GM12878 (cell line): ENCODE results near the gene EFNB2. TPM values are rescaled to one million over a fixed set of nuclear protein-coding genes. Genes with fewer than 3 reads are reported as not detected.

Experiments used
- ATAC-seq: fragments of 200-7000 bp; cut with Tn5 transposase; 3 replicates; pipeline ENCODE4 v1.9.1; 2020; ENCODE audit warnings: mild to moderate bottlenecking, moderate library complexity
- BruUV-seq: library from RNA; stranded (reverse); fragments of 400-500 nt; replicated peaks from 2 replicates; lab custom pipeline; 2021; lab: Mats Ljungman, UMichigan
- CTCF ChIA-PET: fragments of 300-600 bp; sonication (Branson Sonifier 250); formaldehyde crosslinking; extraction: SDS; loops from one replicate; lab custom pipeline; 2021; ENCODE audit warnings: inconsistent platforms; lab: Yijun Ruan, JAX
- POLR2A ChIA-PET: fragments of 350-600 bp; formaldehyde crosslinking; extraction: SDS; loops from one replicate; lab custom pipeline; 2021; ENCODE audit warnings: inconsistent platforms; lab: Charles Lee
- RAD21 ChIA-PET: fragments of 300-600 bp; sonication (Branson Sonifier 250); formaldehyde crosslinking; loops from one replicate; lab custom pipeline; 2023; ENCODE audit warnings: antibody characterized with exemption; ENCODE audit not compliant: unreplicated experiment; lab: Charles Lee
- SMC1A ChIA-PET: fragments of 300-600 bp; sonication (Branson Sonifier 250); formaldehyde crosslinking; loops from one replicate; lab custom pipeline; 2023; ENCODE audit not compliant: unreplicated experiment, uncharacterized antibody; lab: Charles Lee
- DNase-seq: peaks from one replicate; pipeline ENCODE4 v3.0.0-alpha.2; 2011; ENCODE audit warnings: low read depth, low spot score
- FAIRE-seq: peaks from 3 replicates; lab custom pipeline; 2011; peaks lifted over from hg19 to GRCh38; lab: Jason Lieb, UNC
- H2AFZ ChIP-seq: 2 replicates; pipeline ENCODE4 v1.6.0; 2011; ENCODE audit warnings: low read depth, low read length, control low read depth; ENCODE audit not compliant: control insufficient read depth
- H3K27ac ChIP-seq: 2 replicates; pipeline ENCODE4 v1.5.1; 2011; ENCODE audit warnings: control low read depth; ENCODE audit not compliant: control insufficient read depth, insufficient read depth
- H3K27me3 ChIP-seq, 2 experiments: replicated peaks in 1 of 2; 2 replicates each; pipeline versions ENCODE4 v1.6.0 to v1.6.1; 2011; ENCODE audit warnings: low read length in 1 of 2; ENCODE audit not compliant: control insufficient read depth in 2 of 2, insufficient read depth in 2 of 2
- H3K36me3 ChIP-seq, 2 experiments: 2 replicates each; pipeline ENCODE4 v1.5.1; 2011; ENCODE audit warnings: low read length in 1 of 2; ENCODE audit not compliant: control insufficient read depth in 2 of 2, insufficient read depth in 2 of 2
- H3K4me1 ChIP-seq: 2 replicates; pipeline ENCODE4 v1.6.1; 2011; ENCODE audit warnings: mild to moderate bottlenecking, low read length, moderate library complexity, mixed read lengths; ENCODE audit not compliant: control insufficient read depth, insufficient read depth
- H3K4me2 ChIP-seq: 2 replicates; pipeline ENCODE4 v1.6.0; 2011; ENCODE audit warnings: control low read depth; ENCODE audit not compliant: control insufficient read depth, insufficient read depth
- H3K4me3 ChIP-seq: fragments of 200-600 bp; sonication (generic); 2 replicates; pipeline ENCODE4 v1.5.1; 2016
- H3K79me2 ChIP-seq: 2 replicates; pipeline ENCODE4 v1.6.0; 2011; ENCODE audit warnings: low read length; ENCODE audit not compliant: control insufficient read depth, insufficient read depth
- H3K9ac ChIP-seq: 2 replicates; pipeline ENCODE4 v1.8.0; 2011; ENCODE audit warnings: low read length, control low read depth, mixed read lengths; ENCODE audit not compliant: control insufficient read depth, insufficient read depth
- H3K9me3 ChIP-seq: replicated peaks from 3 replicates; pipeline ENCODE4 v1.5.1; 2011; ENCODE audit warnings: mild to moderate bottlenecking, low read length; ENCODE audit not compliant: control insufficient read depth, insufficient read depth
- H4K20me1 ChIP-seq: 2 replicates; pipeline ENCODE4 v1.6.0; 2011; ENCODE audit not compliant: control insufficient read depth, insufficient read depth
- ATF2 ChIP-seq: IDR thresholded peaks from 2 replicates; pipeline ENCODE4 v1.6.1; 2012; ENCODE audit warnings: low read length, inconsistent platforms
- BCL3 ChIP-seq: IDR thresholded peaks from 2 replicates; pipeline ENCODE4 v1.6.1; 2011; ENCODE audit warnings: borderline replicate concordance, low read depth, mild to moderate bottlenecking, moderate library complexity, low read length; ENCODE audit not compliant: insufficient read depth, poor library complexity, severe bottlenecking
- CBX3 ChIP-seq: fragments of 200-600 bp; sonication (generic); IDR thresholded peaks from 2 replicates; pipeline ENCODE4 v1.6.1; 2016; ENCODE audit warnings: low read depth, borderline replicate concordance
- CREB1 ChIP-seq: IDR thresholded peaks from 2 replicates; pipeline ENCODE4 v1.6.1; 2012; ENCODE audit warnings: low read depth, mild to moderate bottlenecking, inconsistent platforms
- IKZF1 ChIP-seq: fragments of 450-650 bp; conservative IDR thresholded peaks from 2 replicates; pipeline ENCODE4 v1.6.1; 2017; ENCODE audit warnings: antibody characterized with exemption, mild to moderate bottlenecking
- NBN ChIP-seq: fragments of 450-650 bp; IDR thresholded peaks from 2 replicates; pipeline ENCODE4 v1.6.1; 2016
- POLR2AphosphoS5 ChIP-seq: IDR thresholded peaks from 2 replicates; pipeline ENCODE4 v1.6.1; 2011; ENCODE audit warnings: mild to moderate bottlenecking, low read length, inconsistent platforms
- RUNX3 ChIP-seq: IDR thresholded peaks from 2 replicates; pipeline ENCODE4 v1.6.1; 2012; ENCODE audit warnings: low read length, inconsistent platforms
- SREBF2 ChIP-seq: IDR thresholded peaks from 2 replicates; pipeline ENCODE4 v1.6.1; 2012; ENCODE audit warnings: mild to moderate bottlenecking, low read length
- TARDBP ChIP-seq: IDR thresholded peaks from 2 replicates; pipeline ENCODE4 v1.6.1; 2016; ENCODE audit warnings: borderline replicate concordance
- USF1 ChIP-seq: IDR thresholded peaks from 2 replicates; pipeline ENCODE4 v1.6.1; 2011; ENCODE audit warnings: borderline replicate concordance, low read depth, mild to moderate bottlenecking, moderate library complexity, mixed read lengths, low read length; ENCODE audit not compliant: insufficient read depth; ENCODE audit errors: extremely low read length
- WGBS: methylation state at CpG from one replicate; pipeline ENCODE4 v1.1.6; 2016; ENCODE audit warnings: low lambda C conversion rate; ENCODE audit not compliant: insufficient replicate concordance, insufficient coverage; ENCODE audit errors: missing lambda C conversion rate; 5-methylcytosine and 5-hydroxymethylcytosine counted together
- in situ Hi-C: fragments of 300-500 bp; cut with MboI; formaldehyde crosslinking; loops from 9 replicates; pipeline ENCODE4 v1.14.3; 2018; ENCODE audit warnings: mixed read lengths
- intact Hi-C: fragments of 100-400 bp; cut with micrococcal nuclease; formaldehyde crosslinking; loops from one replicate; pipeline ENCODE4 v1.14.2; 2022; ENCODE audit not compliant: unreplicated experiment
- polyA plus RNA-seq, 11 experiments: library from polyadenylated mRNA; depleted of rRNA in 4 of 11; unstranded in 6 of 11; stranded (reverse) in 5 of 11; fragments of >200 nt; fragmentation: Nextera tagmentation in 4 of 11; fragmentation: Illumina TruSeq in 1 of 11; extraction: Ambion mirVana in 4 of 11; extraction: Trizol in 1 of 11; gene quantifications; 1 replicate in 1 of 11; 2 replicates in 10 of 11; pipeline versions ENCODE4 v1.2.1 to v1.2.3, GENCODE V29; 2011 to 2016; ENCODE audit warnings: inconsistent platforms in 2 of 11, missing spikeins in 2 of 11, low read depth in 1 of 11
- total RNA-seq, 4 experiments: library from RNA; depleted of rRNA in 3 of 4; stranded (reverse); fragments of >200 nt in 3 of 4; fragmentation: Illumina TruSeq in 1 of 4; extraction: Trizol in 1 of 4; gene quantifications; 2 replicates each; pipeline versions ENCODE4 v1.2.1 to v1.2.3, GENCODE V29; 2013 to 2021
- TF ChIP-seq, protein P1 (sequence below): fragments of 450-650 bp; IDR thresholded peaks from 2 replicates; pipeline ENCODE4 v1.6.1; 2017; ENCODE audit warnings: low read depth, mild to moderate bottlenecking, moderate library complexity
- TF ChIP-seq, protein P2 (sequence below): IDR thresholded peaks from 2 replicates; pipeline ENCODE4 v1.6.1; 2012; ENCODE audit warnings: low read depth, low read length, improper control_type of control experiment
- TF ChIP-seq, protein P3 (sequence below): IDR thresholded peaks from 2 replicates; pipeline ENCODE4 v1.6.1; 2012; ENCODE audit warnings: low read depth, low read length, improper control_type of control experiment

EFNB2 gene
- total and polyA plus RNA-seq, 10 of the 15 experiments (the other 5 are each of a cell fraction or from before 2014, with no cell fraction given), result 0.12 to 1.5 (median 0.31) TPM; not detected in 1

DNA sequence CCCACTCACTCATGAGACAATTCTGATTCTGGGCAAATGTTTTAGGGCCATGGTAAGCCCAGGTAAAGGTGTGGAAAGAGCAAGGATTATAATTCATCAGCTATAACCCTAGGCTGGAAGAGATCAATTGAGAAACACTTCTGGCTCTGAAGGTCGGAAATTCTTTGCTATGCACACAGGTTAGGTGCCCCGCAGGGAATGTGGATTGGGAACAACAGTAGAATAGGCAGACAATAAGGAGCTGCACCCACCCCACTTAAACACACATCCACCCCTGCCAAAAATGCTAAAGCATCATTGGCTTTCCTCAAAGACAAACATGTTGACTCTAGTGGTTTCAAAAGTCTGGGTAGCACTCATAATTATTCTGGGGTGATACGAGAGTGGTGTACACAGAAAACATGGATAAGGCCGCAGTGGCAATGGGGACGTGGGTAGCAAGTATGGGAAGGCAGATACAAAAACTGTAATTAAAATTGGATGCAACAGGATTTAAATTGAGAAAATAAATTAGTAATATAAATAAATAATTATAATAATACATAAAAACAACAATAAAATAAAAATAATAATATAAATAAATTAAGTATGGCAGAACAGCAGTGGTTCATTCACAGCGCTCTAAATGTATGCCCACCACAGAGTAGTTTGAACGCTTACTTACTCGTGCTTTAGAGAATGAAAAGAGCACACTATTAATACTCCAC is 8.6 kb downstream of the EFNB2 start (continued):
- no peak for TF ChIP-seq BCL3

- SMC1A ChIA-PET, result no interaction called here
- no peak for FAIRE-seq
- TF ChIP-seq, protein P1, sequence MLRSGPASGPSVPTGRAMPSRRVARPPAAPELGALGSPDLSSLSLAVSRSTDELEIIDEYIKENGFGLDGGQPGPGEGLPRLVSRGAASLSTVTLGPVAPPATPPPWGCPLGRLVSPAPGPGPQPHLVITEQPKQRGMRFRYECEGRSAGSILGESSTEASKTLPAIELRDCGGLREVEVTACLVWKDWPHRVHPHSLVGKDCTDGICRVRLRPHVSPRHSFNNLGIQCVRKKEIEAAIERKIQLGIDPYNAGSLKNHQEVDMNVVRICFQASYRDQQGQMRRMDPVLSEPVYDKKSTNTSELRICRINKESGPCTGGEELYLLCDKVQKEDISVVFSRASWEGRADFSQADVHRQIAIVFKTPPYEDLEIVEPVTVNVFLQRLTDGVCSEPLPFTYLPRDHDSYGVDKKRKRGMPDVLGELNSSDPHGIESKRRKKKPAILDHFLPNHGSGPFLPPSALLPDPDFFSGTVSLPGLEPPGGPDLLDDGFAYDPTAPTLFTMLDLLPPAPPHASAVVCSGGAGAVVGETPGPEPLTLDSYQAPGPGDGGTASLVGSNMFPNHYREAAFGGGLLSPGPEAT, result no peak
- TF ChIP-seq NBN, result no peak
- TF ChIP-seq CBX3, result no peak
- TF ChIP-seq ATF2, result no peak
- TF ChIP-seq, protein P2, sequence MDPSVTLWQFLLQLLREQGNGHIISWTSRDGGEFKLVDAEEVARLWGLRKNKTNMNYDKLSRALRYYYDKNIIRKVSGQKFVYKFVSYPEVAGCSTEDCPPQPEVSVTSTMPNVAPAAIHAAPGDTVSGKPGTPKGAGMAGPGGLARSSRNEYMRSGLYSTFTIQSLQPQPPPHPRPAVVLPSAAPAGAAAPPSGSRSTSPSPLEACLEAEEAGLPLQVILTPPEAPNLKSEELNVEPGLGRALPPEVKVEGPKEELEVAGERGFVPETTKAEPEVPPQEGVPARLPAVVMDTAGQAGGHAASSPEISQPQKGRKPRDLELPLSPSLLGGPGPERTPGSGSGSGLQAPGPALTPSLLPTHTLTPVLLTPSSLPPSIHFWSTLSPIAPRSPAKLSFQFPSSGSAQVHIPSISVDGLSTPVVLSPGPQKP, result no peak
- TF ChIP-seq RUNX3, result no peak
- TF ChIP-seq, protein P3, sequence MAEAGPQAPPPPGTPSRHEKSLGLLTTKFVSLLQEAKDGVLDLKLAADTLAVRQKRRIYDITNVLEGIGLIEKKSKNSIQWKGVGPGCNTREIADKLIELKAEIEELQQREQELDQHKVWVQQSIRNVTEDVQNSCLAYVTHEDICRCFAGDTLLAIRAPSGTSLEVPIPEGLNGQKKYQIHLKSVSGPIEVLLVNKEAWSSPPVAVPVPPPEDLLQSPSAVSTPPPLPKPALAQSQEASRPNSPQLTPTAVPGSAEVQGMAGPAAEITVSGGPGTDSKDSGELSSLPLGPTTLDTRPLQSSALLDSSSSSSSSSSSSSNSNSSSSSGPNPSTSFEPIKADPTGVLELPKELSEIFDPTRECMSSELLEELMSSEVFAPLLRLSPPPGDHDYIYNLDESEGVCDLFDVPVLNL, result no peak
- TF ChIP-seq CREB1, result no peak
- TF ChIP-seq TARDBP, result no peak
- no peak for TF ChIP-seq POLR2AphosphoS5
- no peak for TF ChIP-seq SREBF2
- no peak for TF ChIP-seq IKZF1
- TF ChIP-seq USF1, result no peak
Measured at GRCh38 chr13:106525865-106526264, 9.6 kb downstream of the EFNB2 start.

More at GRCh38 chr13:106525865-106526264, 9.6 kb downstream of the EFNB2 start:
- DNase-seq (no peak), ATAC-seq (no peak)
- no peak overlapping the region for H2AFZ ChIP-seq
- POLR2A ChIA-PET, result no interaction called here
- intact Hi-C loops, result no loop called here
- no peak overlapping the region for H3K4me2 ChIP-seq
- WGBS, result 13% methylated on average over 3 of the region's 3 CpGs
- H3K27ac ChIP-seq, result no peak overlapping the region
- no peaks in the 10 kb centered on the region for H3K4me1 ChIP-seq
- H3K9me3 ChIP-seq, result no peaks in the 10 kb centered on the region; the same call in 2 of the 3 replicates
- H3K36me3 ChIP-seq, result no peaks in the 10 kb centered on the region
- BruUV-seq, result no TSS peak
- CTCF ChIA-PET, result interaction anchor here (1.1 to 3.0 kb wide), 3 partner anchors 10 to 577 kb away, joined by 3 to 10 read pairs (median 5); partner anchors contain the start of gene EFNB2
- H4K20me1 ChIP-seq, result no peaks in the 10 kb centered on the region
- in situ Hi-C loops, result loop anchor here (25.0 kb wide), 1 partner anchor 1539 kb away; no protein-coding TSS in a partner anchor
- no peak overlapping the region for H3K4me3 ChIP-seq
- H3K27me3 ChIP-seq, result peaks cover 0 to 2% of the 10 kb centered on the region in 2 experiments; a peak in 1 of 4 replicates
- H3K9ac ChIP-seq, result no peak overlapping the region
- RAD21 ChIA-PET, result interaction anchor here (0.5 kb wide), 1 partner anchor 441 kb away, joined by 4 read pairs; no protein-coding TSS in a partner anchor
- no peaks in the 10 kb centered on the region for H3K79me2 ChIP-seq
